ENCODE measurements around the gene PPIE.

The PPIE gene

DNA sequence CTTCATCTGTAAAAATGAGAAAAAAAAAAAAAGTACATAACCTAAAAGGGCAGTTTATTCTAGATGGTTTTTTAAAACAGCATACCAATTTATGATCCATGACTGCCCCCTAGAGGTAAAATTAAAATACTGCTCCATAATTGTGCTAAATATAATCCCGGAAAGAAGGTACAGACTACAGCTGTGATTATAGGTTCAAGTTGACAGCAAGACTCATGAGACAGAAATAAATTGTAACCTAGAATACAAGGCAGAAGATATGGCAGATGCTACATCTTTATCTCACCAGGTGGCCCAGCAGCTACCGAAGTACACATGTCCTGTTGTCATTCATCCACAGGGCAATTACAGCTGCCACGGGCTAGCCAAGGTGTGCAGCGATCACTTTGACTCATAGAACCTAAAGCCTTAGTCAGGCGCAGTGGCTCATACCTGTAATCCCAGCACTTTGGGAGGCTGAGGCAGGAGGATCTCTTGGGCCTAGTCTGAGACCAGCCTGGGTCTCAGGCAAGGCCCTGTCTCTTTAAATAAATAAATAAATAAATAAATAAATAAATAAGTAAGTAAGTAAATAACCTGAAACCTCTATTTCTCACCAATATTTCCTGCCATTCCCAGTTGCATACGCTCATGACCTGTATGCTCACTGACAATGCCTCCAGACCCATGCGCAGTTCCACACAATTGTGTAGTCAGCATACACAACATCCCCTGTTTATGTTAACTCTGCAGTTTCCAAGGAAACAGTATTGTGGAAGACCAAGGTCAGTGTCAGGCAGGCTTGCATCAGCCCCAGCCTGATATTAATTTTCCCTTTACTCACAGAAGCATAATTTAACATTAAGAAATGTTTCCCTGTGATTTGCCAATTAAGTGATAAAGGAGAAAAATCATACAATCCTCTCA, 18.3 kb upstream of the PPIE start:
- no peak for DNase-seq (ENCODE audit: low read depth in 2 of 2)

DNA sequence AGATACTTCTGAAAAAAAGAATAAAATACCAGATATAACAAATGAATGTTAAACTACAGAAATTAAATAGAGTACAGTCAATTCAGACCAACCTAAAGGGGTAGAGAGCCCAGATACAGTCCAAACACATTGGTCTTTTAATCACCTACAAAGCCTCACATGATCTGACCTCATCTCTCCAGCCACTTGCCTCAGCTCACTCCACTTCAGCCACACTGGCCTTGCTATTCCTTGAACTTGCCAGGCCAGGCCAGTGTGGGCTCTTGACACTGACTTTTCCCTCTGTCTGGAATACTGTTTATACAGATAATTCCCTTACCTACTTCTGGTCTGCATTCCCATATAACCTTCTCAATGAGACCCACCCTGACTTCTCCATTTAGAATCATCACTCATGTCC, 17.0 kb upstream of the PPIE start:
- no peak for DNase-seq (ENCODE audit: low read depth in 2 of 2)

DNA sequence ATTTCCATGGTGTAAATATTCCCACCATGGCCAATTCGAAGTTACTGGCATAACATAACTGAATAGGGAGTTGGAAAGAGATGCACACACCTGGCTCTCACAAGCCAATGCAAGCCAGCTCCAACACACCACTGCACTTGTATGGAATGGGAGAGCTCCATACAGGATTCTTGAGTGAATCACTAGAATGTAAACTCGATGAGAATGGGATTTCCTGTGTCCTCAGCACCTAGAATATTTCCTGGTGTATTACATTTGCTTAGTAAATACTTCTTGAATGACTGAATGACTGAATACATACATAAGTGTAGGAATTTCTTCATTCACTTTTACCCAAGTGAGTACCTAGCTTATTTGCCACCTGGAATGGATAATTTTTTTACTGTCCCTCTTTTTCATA, 16.2 kb upstream of the PPIE start:
- DNase-seq (ENCODE audit: low read depth in 2 of 2), result no peak

DNA sequence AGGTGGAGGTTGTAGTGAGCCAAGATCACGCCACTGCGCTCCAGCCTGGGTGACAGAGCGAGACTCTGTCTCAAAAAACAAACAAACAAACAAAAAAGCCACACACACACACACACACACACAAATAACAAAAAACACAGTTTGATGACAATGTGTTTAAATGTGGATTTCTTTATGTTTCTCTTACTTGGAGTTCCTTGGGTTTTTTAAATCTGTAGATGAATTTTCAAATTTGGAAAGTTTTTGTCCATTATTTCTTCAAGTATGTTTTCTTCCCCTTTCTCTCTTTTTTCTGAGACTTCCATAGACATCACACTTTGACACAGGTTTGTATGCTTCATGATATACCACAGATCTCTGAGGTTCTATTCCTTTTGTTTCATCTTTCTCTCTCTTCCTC, 12.1 kb upstream of the PPIE start:
- DNase-seq (ENCODE audit: low read depth in 2 of 2), result no peak

DNA sequence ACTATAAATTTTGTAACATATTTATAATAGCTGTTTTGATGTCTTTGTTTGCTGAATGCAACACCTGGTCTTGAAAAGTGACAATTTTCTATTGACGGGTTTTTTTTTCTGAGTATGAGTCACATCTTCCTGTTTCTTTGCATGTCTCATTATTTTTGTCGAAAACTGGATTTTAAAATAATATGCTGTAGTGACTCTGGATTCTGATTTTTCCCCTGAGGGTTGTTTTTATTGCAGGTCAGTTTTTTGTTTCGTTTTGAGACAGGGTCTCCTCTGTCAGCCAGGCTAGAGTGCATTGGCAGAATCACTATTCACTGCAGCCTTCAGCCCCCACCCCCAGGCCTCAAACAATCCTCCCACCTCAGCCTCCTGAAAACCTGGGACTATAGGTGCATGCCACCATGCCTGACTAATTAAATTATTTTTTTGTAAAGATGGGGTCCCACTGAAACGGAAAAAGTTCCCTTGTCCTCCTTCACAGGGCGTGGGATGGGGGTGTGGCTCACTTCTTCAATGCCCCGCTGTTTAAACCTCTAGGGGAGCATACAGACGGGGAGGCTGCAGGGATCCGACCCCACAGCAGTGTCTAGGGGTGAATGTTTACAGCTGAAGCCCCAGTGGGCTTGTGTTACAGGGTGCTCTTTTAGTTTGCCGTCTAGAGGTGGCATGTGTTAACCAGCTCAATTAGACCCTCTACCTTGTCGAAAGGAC, 11.3 kb upstream of the PPIE start:
- DNase-seq (ENCODE audit: low read depth in 2 of 2), result no peak

DNA sequence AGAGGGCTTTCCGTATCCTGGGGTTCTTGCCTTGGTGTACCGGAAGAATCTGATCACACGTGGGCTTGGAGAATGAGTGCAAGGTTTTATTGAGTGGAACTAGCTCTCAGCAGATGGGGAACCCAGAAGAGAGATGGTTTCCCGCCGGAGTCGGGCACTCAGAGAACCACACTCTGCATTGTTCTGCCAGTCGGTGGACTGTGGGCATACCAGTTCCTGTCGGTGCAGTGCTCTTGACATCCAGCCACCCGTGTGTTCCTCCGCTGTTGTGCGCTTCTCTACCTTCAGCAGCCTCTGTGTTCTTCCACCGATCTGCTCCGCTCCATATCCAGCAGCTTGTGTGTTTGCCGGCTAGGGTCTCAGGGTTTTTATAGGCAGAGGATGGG, 10.8 kb upstream of the PPIE start:
- no peak for DNase-seq (ENCODE audit: low read depth in 2 of 2)

DNA sequence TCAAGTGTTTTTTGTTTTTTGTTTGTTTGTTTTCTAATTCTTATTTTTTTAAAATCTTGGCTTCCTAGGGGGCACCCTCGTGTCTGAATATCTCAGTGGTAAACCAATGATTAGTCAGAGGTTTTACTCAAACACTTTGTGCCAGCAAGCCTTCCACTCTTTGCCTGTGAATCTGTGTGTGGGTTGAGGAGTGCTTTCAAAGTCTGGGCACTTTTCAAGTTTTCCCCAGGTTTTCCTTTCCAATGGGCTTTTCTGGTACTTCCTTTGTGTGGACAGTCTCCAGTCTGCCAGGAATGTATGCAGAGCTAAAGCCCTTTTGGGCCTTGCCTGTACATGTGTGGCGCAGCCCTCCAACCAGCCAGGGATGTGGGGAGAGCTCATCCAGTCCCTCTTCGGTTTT, 9.7 kb upstream of the PPIE start:
- no peak for DNase-seq (ENCODE audit: low read depth in 2 of 2)

DNA sequence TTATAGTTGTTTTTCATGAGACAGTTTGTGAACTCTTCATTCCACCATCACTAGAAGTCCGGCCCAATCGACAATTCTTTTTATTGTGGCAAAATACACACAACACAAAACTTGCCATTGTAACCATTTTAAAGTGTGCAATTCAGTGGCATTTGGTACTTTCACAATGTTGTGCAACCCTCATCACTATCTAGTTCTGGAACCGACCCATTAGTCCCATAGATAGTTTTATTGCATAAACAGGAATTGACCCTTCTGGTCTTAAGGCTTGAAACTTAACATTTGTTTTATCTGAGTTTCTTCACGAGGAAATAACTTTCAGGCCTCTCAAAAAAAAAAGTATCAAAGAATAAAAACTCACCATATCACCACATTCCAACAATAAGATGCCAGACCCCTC, 8.8 kb upstream of the PPIE start:
- no peak for DNase-seq (ENCODE audit: low read depth in 2 of 2)

DNA sequence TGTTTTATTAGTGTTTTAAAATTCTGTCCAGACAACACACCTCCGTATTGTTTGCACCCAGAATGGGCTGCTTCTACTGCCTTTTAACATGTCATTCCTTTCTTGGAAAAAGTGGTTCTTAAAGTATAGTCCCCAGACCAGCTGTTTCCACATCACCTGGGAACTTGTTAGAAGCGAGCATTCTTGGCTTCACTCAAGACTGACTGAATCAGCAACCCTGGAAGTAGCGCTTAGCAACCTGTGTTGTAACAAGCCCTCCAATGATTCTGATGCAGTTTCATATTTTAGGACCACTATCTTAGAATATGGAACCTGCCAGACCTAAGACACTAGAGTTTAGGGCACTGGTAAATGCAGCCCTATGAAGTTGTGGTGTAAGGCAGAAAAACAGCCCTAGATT, 6.0 kb upstream of the PPIE start:
- DNase-seq (ENCODE audit: low read depth in 2 of 2), result no peak

DNA sequence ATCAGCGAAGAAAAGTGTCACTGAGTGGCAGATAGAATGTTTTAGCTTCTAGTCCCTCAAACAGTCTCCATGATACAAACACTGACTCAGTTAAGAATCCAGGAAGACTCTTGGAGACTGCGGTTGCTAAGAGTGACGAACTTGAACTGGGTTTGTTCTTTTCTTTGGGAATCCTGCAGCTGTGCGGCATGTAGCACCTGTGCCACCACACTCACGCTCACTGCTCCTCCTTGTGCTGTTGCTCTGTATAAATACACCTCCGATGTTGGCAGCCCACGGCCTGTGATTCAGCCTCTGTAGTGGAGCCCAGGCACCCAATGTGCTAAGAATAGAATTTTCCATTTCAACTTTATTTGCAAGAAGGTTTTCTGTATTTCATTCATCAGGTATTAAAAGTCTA, 5.5 kb upstream of the PPIE start:
- DNase-seq (ENCODE audit: low read depth in 2 of 2), result no peak

DNA sequence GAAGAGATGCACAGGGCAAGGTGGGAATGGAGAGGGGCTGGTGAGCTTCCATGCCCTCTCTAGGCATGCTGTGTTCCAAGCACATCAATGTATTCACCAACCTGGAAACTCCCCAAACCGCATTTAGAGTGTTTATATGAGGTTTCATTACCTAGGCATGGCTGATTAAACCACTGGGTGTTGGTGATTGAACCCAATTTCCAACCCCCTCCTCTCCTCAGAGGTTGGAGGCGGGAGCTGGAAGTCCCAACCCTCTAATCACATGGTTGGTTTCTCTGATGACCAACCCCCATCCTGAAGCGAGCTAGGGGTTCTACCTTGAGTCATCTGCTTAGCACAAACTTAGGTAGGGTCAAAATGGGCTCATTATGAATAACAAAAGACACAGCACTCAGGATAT, 3.0 kb upstream of the PPIE start:
- no peak for DNase-seq (ENCODE audit: low read depth in 2 of 2)

DNA sequence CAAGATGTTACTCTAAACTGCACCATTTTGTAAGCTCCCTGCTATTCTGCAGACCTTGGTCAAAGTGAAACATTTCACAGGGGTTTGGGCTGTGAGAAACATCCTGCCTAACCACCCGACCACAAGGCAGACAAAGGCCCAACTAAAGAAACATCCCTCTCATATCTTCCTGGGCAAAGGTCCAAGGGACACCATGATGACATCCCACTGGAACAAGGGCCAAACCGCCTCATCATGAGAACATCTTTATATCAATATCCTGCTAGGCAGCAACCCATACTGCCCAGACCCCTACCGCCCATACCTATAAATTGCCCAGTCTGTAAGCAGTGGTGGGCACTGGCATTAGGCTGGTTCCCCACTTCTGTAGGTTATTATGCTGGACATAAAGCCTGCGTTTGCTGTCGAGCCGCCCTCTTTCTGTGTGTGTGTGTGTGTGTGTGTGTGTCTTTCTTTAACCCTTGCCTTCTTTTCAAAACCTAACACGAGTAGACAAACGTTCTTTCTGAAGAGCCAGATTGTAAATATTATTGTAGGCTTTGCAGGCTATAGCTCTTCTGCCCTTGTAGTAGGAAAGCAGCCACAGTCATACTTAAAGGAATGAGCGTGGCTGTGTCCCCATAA, 1.0 kb upstream of the PPIE start:
- no peak for DNase-seq (ENCODE audit: low read depth in 2 of 2)

DNA sequence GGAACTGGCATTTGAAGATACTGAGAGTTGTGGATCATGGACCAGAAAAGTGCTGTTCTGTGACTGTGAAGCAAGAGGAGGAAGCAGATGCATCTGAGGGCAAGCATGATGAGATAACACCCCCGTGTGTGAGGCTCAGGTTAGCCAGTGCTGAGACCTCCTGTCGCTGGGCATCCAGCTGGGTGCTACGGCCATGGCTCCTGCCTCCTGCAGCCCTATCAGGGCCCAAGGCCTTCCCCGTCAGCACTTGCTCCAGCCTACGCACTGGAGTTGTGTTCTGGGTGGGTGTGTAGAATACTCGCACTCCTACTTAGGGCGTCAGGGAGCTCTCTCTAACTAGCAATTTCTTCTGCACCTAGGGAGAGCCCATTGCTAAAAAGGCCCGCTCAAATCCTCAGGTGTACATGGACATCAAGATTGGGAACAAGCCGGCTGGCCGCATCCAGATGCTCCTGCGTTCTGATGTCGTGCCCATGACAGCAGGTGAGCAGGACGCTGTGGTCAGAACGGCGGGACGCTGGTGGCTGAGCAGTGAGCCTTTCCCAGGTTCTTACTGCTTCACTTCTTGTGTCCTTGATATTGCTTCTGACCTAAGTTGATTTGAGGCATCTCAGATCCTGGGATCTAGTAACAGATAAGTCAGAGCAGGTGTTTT, 6.5 kb downstream of the PPIE start:
- DNase-seq (ENCODE audit: low read depth in 2 of 2), result no peak

DNA sequence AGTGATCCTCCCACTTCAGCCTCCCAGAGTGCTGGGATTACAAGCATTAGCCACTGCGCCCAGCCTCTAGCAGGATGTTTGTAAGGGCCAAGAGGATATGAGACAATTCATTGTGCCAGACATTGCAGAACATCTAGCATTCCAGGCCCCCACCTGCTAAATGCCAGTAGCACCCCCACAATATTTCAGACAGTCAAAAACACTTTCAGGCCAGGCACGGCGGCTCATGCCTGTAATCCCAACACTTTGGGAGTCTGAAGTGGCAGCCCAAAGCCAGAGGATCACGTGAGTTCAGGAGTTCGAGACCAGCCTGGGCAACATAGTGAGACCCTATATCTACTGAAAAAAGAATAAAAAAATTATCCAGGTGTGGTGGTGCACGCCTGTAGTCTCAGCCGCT, 12.9 kb downstream of the PPIE start:
- DNase-seq (ENCODE audit: low read depth in 2 of 2), result no peak

DNA sequence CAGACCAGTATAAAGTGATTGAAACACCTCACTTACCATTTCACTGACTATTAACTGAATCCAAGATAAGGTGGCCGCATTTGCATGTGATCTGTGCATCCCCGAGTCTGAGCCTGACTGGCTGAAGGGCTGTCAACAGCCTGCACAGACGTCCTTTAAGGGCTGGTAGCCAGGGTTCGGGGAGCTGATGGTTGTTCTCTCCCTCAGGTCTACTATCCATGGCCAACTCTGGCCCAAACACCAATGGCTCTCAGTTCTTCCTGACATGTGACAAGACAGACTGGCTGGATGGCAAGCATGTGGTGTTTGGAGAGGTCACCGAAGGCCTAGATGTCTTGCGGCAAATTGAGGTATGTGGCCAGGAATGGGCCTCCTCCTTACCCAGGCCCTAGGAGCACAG, 14.0 kb downstream of the PPIE start:
- DNase-seq (ENCODE audit: low read depth in 2 of 2), result no peak

DNA sequence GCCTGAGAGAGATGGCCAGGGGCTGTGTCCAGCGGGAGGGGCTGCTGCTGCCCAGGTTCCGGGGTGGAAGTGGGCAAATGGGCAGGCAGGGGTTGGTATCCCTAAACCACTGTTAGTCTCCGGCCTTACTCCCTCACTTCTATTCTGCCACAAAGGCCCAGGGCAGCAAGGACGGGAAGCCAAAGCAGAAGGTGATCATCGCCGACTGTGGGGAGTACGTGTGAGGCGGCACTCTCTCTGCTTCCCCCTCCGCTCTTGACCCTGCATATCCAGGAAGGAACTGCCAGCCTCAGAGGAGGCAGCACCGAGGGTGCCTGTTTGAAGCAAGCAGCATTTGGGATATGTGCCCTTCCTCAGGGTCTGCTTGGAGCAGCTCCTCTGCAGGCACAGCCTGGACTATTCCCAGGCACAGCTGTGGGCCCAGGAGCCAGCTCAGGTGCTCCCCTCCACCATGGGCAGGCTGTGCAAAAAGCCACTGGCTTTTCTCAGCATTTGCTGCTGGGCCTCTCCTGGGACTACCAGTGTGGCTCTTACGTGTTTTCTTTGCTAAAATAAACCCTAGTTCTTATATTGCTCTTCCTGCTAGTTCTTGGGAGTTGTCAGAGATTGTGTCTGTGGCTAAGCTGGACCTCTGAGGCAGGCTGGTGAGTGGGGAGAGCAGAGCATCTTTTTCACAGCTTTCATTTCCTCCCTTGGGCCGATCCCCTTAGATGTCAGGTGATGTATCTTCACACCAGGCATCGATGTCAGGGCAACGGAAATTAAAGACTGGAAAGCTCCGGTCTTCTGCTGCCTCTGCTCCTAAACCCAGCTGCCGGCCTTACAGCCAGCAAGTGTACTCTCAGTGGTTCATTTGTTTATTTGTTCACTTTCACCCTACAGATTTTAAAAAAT, 14.7 kb downstream of the PPIE start:
- no peak for DNase-seq (ENCODE audit: low read depth in 2 of 2)

DNA sequence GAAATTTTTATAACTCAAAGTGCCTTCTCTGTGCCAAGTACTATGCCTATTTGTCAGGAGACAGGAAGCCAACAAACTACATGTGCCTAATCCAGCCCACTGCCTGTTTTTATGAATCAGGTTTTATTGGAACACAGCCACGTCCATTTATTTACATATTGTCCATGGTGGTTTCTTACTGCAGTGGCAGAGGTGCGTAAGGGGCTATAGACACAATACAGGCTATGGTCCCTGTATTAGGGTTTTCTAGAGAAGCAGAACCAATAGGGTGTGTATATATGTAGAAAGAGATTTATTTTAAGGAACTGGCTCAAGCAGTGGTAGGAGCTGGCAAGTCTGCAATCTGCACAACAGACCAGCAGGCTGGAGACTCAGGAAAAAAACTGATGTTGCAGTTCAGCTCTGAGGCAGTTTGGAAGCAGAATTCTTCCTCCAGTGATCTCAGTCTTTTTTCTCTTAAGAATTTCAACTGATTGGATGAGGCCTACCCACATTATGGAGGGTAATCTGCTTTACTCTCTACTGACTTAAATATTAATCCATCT, 15.4 kb downstream of the PPIE start:
- no peak for DNase-seq (ENCODE audit: low read depth in 2 of 2)

DNA sequence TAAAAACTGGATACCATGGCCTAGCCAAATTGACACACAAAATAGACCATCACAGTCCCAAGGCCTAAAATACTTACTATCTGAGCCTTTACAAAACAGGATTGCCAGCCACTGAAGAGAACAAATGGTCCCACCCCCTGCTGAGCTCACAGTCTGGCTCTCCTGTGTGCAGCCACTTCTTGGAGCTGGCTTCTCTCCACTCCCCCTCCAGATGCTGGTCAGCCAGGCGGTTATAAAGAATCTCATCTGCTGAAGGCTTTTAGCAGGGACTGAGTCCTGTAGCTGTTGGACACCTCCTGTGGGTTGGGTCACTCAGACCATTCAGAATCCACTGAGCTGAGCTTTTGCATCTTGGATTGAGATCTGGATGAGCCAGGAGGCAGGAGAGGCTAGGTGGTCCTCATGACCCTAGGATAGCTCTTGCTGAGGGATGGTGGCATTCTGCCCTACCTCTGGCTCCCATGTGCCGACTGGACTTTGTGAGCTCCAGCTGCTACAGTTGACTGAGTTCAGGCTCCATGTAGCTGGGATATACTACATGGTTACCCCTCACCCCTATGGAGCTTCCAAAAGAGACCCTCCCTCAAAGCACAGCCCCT, 16.3 kb downstream of the PPIE start:
- DNase-seq (ENCODE audit: low read depth in 2 of 2), result no peak

DNA sequence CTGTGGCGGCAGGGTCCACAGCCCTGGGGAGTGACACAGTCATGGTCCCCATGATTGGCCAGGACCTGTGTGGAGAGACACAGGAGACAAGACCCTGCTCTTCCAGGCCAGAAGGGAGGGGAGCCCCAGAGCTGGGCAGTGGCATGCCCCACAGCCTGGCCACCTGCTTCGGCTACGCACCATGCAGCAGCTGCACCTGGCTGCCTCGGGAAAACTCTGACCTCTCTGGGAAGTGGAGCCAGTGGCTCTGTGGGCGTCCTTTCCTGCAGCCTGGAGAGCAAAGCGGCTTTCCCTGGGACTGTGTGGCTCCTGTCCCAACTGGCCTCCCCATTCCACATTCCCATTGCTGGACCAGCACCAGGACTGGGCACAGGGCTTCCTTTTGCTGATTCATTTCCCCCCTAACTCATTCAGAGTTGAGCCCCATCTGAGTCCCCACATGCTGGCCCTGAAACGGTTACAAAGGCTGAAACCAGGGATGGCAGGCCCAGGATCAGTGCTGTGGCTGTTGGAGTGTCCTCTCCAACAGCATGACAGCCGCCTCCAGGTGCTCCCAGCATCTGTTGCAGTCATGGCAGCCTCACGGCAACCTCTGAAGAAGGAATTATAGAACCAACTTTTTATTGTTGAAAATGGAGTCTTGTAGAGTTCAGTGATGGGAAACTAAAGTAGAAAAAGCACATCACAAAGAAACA, 17.4 kb downstream of the PPIE start:
- no peak for DNase-seq (ENCODE audit: low read depth in 2 of 2)

DNA sequence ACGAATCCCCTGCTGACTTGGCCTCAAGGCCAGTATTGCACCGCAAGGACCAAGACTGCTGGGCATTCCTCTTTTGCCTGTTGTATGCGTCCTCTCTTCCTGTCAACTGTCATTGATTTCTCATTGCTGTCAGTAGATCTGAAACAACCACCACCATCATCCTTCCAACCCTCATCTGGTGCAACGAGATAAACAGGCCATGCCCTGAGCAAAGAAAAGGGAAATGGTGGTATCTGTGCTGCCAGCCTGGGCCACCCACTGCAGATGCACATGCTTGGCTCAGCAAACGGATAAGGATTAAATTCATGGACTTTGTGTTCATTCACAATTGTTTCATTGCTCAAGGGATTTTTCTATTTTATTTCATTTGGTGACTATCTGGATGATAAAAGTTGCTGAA, 18.8 kb downstream of the PPIE start:
- DNase-seq (ENCODE audit: low read depth in 2 of 2), result no peak
